GM18951 (cell line): ENCODE data around the gene NFIX.
"Not testable (repeated sequence)": the region's sequence is repeated elsewhere in the genome, so short reads cannot be mapped to it uniquely, and the experiment has no call there.

ENCODE experiments used
- POLR2A ChIP-seq: IDR thresholded peaks from 4 replicates; pipeline ENCODE4 v1.6.1; 2011; ENCODE audit warnings: mild to moderate bottlenecking; ENCODE audit not compliant: insufficient read length, insufficient read depth; ENCODE audit errors: extremely low read depth
- in situ Hi-C: fragments of 300-500 bp; cut with MboI; formaldehyde crosslinking; loops from one replicate; pipeline ENCODE4 v1.12.0; 2022; ENCODE audit warnings: low sequenced_read_pairs, mixed read lengths, inconsistent platforms; ENCODE audit not compliant: unreplicated experiment

Gene NFIX

DNA sequence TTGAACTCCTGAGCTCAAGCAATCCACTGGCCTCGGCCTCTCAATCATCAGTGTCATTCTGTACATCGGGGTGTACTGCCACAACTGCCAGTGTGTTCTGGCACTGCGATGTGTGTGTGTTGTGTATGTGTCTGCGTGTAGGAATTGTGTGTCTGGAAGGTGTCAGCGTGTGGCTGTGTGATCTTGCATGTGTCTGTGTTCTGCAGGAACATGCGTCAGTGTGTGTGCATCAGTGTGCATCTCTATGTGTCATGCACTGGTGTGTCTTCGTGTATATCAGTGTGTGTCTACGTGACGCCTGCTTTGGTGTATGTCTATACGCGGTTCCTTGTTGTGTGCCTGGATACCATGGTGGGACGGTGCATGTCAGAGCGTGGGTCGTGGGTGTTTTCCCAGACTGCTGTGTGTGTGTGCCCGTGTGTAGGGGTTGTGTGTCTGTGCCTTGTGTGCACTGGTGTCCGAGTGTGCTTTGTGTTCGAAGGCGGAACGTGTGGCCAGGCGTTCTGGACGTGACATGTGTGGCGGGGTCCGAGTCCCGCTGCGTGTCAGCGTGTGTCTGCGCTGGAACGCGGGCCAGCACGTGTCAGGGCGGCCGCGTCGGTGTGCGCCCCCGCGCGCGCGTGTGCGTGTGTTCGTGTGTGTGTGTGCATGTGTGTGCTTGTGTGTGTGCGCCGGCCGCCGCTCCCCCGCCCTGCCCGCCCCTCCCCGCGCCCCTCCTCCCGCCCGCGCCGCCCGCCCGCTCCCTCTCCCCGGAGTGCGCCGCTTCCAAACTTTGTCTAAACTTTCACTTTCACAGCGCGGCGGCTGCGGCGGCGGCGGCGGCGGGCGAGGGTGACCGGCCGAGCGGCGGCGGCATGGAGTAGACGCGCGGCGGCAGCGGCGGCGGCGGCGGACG lies at the start of gene NFIX:
Gene NFIX, plus strand, starts transcription at position 775 of the 895 bp plus-strand sequence. CDS start 363 bp downstream, outside the sequence.
- in situ Hi-C loops: loop anchor here (25.0 kb wide), 1 partner anchor 267 kb away; no protein-coding TSS in a partner anchor
- TF ChIP-seq POLR2A: no peak

DNA sequence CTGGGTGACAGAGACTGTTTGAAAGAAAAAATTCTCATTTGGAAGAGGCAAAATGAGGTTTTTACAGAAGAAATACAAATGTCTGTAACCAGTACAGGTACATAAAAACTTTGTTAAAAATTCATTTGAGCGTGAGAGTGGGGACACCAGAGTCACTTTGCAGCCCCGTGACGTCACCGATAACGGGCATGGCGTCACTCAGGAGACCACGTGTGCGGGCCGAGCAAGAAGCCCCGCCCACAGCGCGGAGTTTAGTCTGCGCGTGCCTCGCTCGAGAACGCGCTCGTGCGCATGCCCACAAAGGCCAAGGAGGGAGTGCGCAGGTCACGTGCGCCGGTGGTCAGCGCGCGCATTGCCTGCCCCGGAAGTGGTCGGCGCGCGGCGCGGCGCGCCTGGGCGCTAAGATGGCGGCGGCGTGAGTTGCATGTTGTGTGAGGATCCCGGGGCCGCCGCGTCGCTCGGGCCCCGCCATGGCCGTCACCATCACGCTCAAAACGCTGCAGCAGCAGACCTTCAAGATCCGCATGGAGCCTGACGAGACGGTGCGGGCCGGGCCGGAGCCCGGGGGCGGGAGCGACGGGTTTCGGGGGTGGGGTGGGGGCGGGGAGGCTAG lies 49.7 kb upstream of the NFIX start, which contains the start of gene RAD23A:
Gene RAD23A, plus strand, starts transcription at position 384 of the 613 bp plus-strand sequence. Its CDS starts 87 bp downstream, at position 471.
- TF ChIP-seq POLR2A: peak; percentile 94
- in situ Hi-C loops: no loop called here

DNA sequence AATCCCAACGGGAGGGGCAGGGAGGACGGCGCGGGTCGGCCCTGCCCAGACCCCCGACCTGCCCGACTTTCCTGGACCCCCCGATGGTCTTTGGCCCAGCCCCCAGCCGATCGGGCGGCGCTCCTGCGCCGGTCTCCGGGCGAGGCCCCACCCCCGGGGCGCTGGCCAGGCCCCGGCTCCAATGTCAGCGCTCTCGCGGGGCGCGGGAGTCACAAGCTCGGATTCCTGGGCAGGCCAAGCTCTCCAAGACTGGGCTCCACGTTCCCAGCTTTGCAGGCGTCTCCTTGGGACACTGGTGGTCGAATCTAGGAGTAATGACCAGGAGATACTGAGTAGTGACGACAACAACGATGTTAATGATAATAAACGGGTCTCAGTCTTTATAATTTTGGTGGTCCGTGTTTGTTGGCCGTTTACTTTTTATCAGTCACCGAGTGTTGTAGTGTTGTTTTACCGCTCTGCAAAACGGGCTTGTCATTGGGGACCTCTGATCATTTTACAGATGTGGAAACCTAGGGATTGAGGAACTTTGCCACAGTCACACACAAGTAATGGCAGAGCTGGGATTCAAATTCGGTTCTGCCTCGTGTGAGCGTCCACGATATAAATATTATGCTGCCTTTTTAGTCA lies 49.1 kb upstream of the NFIX start:
- in situ Hi-C loops: no loop called here
- no peak for TF ChIP-seq POLR2A

DNA sequence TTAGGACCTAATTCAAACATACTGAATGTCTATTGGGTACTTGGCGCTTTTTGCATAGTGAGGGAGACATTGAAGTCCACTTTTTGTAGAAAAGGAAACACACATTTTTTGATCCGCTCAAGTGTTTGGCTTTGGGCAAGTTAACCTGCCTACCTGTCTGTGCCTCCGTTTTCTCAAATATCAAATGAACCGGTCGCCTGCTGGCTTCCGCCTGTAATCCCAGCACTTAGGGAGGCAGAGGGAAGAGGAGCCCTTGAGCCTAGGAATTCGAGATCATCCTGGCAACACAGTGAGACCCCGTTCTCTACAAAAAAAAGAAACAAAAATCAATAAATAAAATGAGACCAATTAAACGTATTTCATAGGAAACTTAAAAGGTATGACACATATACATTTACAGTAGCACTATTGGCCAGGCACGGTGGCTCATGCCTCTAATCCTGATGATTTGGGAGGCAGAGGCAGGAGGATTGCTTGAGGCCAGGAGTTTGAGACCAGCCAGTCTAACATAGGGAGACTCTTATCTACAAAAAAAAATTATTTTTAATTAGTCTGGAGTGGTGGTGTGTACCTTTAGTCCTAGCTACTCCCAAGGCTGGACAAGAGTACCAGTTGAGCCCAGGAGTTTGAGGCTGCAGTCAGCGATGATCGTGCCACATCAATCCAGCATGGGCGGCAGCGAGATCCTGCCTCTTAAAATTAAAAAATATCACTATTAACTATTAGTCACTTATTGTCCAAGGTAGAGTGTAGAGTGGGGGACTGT lies 48.4 kb upstream of the NFIX start:
- in situ Hi-C loops: no loop called here
- no peak for TF ChIP-seq POLR2A

DNA sequence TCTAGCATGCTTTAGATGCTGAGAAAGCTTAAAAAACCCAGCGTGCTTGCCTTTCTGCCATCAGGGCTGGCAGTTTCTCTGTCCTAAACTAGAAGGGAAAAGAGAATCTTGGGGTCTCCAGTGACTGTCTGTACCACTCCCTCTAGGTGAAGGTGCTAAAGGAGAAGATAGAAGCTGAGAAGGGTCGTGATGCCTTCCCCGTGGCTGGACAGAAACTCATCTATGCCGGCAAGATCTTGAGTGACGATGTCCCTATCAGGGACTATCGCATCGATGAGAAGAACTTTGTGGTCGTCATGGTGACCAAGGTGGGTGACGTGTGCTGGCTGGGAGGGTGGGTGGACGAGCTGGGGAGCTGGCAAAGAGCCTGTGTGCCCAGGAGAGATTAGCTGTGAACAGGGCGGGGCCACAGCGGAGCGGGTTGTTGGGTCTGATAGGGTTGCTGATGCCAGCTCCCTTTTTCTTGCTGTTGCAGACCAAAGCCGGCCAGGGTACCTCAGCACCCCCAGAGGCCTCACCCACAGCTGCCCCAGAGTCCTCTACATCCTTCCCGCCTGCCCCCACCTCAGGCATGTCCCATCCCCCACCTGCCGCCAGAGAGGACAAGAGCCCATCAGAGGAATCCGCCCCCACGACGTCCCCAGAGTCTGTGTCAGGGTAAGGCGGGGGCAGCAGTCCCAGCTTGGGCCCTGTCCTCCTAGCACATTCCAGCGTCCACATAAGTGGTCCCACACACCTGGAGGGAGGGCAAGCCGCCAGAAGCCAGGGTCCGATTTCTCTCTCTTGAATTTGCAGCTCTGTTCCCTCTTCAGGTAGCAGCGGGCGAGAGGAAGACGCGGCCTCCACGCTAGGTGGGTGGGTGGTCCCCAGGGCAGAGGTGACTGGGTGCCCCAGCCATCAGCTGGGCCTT lies 47.3 kb upstream of the NFIX start:
- in situ Hi-C loops: no loop called here

DNA sequence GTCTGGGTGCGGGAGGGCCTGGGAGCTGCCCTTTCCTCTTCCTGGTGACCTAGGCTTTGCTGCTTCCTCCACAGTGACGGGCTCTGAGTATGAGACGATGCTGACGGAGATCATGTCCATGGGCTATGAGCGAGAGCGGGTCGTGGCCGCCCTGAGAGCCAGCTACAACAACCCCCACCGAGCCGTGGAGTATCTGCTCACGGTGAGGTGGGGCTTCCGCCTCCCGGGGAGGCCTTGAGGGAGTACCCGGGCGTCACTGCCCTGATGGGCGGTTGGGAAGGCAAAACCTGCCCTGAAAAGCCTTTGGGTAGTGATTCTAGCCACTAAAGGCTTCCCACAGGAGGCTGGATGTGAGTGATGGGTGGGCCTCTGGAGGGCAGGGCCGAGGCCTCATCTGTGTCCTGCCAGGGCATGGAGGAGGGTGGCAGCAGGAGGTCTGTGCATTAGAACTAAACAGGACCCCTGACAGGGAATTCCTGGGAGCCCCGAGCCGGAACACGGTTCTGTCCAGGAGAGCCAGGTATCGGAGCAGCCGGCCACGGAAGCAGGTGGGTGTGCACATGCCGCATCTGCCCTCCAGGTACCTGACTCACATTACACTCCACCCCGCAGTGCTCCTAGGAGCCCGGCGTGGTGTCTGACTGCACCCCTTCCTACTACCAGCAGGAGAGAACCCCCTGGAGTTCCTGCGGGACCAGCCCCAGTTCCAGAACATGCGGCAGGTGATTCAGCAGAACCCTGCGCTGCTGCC lies 46.5 kb upstream of the NFIX start:
- no peak for TF ChIP-seq POLR2A
- in situ Hi-C loops: no loop called here

More for the DNA sequence above, 47.3 kb upstream of the NFIX start:
- TF ChIP-seq POLR2A: no peak

DNA sequence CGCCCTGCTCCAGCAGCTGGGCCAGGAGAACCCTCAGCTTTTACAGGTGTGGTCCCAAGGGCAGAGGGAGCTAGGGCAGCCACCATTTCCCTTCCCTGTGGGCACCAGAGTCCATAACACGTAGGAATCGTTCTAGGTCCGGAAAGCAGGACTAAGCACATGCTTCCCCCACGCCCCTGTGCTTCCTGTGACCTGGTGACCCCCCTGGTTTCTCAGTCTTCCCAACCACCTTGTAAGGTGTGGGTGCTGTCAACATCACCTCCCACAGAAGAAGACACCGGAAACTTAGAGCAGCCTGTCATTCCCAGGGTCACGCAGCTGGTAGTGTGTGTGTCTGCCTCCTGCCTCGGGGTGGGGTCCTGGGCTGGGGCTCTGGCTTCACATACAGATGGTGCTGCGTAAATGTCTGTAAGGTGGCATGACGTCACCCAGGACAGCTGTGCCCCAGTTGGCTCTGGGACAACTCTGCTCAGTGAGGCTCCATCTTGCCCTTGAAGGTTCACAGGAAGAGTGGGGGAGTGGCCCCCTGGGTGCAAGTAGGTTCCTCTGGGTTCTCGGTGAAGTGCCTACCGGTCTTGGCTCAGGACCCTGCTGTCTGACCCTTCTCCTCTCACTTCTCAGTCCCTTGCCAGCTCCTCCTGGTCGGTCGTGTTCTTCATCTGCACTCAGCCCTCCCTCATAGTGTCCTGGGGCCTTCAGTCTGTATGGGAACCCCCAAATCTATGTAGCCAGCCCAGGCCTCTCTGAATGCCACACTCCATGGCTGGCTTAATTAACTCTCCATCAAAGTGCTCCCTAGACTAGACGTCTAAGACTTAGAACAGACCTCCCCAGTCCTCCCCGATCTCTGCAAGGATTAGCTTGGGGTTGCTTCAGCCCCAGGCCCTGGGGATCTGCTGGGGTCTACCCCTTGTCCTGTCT lies 45.7 kb upstream of the NFIX start:
- in situ Hi-C loops: no loop called here

DNA sequence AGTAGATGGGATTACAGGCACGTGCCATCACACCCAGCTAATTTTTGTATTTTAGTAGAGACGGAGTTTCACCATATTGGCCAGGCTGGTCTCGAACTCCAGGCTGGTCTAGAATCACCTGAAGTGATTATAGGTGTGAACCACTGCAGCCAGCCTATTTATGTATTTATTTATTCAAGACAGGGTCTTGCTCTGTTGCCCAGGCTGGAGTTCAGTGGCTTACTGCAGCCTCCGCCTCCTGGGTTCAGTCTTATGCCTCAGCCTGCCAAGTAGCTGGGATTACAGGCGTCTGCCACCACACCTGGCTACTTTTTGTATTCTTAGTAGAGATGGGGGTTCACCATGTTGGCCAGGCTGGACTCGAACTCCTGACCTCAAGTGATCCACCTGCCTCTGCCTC lies 43.2 kb upstream of the NFIX start:
- in situ Hi-C loops: not testable (repeated sequence)

More for the DNA sequence above, 45.7 kb upstream of the NFIX start:
- TF ChIP-seq POLR2A: no peak

DNA sequence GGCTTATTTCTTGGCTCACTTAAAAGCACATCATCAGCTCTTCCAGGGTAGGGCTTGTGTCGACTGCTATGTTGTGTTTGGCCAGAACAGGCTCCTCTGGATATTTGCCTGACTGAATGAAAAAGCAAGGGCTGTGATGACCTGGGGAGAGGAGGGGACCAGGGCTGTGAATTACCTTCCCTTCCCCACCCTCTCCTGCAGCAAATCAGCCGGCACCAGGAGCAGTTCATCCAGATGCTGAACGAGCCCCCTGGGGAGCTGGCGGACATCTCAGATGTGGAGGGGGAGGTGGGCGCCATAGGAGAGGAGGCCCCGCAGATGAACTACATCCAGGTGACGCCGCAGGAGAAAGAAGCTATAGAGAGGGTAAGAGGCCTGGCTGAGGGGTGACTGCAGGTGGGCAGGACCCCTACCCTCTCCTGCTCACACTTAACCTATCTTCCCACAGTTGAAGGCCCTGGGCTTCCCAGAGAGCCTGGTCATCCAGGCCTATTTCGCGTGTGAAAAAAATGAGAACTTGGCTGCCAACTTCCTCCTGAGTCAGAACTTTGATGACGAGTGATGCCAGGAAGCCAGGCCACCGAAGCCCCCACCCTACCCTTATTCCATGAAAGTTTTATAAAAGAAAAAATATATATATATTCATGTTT lies 42.7 kb upstream of the NFIX start:
- in situ Hi-C loops: no loop called here
- no peak for TF ChIP-seq POLR2A
